Activated T-cell treated with anti-CD3 and anti-CD28 coated beads for 24 hours (primary cell): ENCODE results near the gene NUP214.
"Not testable (repeated sequence)": the region's sequence is repeated elsewhere in the genome, so short reads cannot be mapped to it uniquely, and the experiment has no call there.

Source experiments
- DNase-seq: peaks from one replicate; pipeline ENCODE4 v3.0.0-alpha.2; 2020; ENCODE audit warnings: low read depth

The NUP214 gene

GRCh38 chr9:131116281-131117120, 8.9 kb upstream of the NUP214 start:
- DNase-seq = no peak

- DNase-seq = no peak
Observed at GRCh38 chr9:131117121-131117761, 8.1 kb upstream of the NUP214 start.

GRCh38 chr9:131117762-131118145, 7.6 kb upstream of the NUP214 start:
- DNase-seq = no peak

DNA sequence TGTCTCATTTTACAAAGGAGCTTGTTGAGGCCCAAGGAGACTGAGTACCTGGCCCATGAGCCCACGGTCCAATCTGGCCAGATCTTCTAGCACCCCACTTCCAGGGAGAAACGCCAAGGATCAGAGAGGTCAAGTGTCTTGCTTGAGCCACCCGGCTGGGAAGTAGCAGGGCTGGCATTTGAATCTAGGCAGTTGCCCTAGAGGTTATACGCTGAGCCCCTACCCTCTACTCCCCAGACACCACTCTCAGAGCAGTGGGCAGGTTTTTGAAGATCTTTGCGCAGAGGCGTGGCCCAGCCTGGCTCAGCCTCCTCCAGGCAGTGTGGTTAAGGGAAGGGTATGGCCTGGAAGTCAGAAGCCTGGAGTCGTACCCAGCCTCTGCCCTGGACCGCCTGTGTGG, 5.8 kb upstream of the NUP214 start:
- DNase-seq = no peak

DNA sequence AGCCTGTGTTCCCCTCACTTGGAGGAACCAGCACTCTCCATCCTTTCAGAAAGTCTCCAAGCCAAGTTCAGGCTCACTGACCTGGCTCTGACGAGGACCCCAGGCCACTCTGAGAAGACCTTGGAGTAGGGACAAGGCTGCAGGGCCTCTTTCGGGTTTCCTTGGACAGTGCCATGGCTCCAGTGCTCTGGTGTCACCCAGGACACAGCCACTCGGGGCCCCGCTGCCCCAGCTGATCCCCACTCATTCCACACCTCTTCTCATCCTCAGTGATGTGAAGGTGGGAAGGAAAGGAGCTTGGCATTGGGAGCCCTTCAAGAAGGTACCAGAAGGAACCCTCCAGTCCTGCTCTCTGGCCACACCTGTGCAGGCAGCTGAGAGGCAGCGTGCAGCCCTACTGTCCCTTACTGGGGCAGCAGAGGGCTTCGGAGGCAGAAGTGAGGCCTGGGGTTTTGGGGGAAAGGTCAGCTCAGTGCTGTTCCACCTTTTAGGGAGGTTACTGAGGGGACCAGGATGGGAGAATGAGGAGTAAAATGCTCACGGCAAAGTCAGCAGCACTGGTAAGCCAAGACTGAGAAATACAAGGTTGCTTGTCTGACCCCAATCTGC, 4.7 kb upstream of the NUP214 start:
- DNase-seq = no peak

DNA sequence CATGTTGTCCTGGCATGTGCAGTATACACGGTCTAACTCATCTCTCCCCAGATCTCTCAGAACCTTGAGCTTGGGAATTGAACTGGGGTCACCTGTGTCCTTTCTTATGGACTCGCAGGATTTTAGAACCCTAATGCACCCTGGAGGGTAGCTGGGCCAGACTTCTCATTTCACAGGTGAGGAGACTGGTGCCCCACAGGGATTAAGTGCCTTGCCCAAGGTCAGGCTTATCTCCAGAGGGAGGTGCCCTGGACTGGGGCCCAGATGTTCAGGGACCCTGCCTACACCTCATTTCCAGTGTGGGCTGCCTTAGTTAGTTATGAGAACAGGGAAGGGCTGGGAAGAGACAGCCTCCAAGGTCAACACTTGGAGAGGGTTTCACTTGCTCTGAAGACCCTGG, 4.0 kb upstream of the NUP214 start:
- DNase-seq = no peak

DNA sequence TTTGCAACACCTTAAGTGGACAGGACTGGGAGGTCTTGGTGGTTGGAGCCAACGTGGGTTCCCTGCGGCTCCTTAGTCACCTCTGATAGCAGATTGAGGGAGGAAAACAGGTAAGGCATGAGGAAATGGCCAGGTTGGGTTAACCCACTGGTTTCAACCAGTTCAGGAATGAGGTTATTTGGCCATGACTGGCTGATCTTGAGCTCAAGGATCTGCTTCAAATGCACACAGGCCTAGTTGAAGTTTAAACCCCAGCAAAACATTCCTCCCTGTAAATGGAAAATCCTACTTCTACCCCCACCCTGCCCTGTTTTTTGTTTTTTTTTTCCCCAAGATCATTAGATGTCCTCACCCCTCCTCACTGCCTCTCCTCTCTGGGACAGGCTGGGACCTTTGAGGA, 3.2 kb upstream of the NUP214 start:
- DNase-seq = no peak

GRCh38 chr9:131125038-131125287, 423 bp upstream of the NUP214 start:
- no peak for DNase-seq

DNA sequence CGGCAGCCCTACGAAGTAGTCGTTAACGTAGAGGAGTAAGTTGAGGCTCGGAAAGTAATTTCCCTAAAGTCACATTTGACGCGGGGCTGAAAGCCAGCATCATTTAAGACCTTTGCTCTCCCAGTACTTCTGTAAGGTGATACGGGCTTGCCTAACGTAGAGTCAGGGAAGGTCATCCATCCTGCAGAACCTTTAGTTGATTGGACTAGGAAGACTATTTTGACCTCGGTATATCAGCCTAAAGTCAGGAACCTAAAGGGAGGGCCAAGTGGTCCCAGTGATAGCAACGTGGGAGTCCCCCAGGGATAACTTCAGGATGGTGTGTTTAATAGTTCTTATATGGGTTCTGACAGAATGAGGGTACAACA, 657 bp downstream of the NUP214 start:
- no peak for DNase-seq

GRCh38 chr9:131129183-131129582, 3.8 kb downstream of the NUP214 start:
- no peak for DNase-seq

DNA sequence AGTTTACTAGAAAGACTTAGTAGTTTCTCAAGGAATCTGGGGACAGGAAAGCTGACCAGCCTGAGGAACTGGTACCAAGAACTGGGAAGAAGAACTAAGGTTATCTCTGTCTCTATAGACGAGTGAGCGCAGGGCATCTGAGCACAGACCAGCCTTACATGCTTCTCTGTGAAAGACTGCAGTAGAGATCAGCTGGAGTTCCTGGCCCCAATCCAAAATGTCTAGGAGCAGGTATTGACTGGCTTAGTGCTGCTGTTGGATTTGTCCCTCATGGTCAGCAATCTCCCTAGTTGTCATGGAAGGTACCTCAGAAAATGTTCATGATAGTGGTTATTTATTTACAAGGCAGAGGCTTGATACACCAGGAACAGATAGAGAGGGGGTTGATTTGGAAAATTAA, 13.3 kb downstream of the NUP214 start:
- DNase-seq = no peak

DNA sequence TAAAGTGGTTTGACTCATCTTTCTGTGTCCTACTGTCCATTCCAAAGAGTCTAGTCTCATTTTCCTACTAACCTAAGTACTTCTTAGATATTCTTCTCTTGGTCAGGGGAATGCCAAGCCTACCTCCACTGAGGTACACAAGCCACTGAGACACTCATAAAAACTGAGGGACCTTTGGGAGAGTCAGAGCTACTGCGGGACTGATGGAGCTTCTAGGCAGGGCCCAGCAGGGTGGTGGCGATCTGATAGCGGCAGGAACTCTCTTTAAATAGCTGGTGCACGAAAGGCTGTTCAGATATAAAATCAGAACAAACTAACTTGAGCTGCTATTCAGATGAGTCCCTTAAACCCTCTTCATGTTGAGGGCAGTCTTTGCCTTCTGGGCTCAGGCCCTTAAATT, 14.7 kb downstream of the NUP214 start:
- DNase-seq = no peak

GRCh38 chr9:131140550-131140949, 15.2 kb downstream of the NUP214 start:
- DNase-seq = no peak

DNA sequence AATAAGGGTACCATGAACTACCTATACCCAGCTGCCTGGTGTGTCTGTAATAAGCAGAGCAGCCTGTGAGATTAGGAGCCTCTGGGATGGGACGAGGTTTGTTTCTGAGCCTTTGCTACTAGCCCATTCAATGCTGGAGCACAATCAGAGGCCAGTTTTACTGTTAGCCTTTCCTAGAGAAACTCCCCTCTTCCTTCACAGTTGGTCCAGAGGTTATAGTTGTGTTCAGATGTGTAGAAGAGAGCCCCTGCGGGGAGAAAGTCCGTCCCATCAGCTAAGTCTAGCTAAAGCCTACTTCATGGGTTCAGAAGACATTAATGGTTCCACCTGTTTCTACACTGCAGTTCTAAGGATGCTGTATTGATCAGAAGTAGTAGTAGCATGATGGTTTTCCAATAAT, 16.8 kb downstream of the NUP214 start:
- no peak for DNase-seq

DNA sequence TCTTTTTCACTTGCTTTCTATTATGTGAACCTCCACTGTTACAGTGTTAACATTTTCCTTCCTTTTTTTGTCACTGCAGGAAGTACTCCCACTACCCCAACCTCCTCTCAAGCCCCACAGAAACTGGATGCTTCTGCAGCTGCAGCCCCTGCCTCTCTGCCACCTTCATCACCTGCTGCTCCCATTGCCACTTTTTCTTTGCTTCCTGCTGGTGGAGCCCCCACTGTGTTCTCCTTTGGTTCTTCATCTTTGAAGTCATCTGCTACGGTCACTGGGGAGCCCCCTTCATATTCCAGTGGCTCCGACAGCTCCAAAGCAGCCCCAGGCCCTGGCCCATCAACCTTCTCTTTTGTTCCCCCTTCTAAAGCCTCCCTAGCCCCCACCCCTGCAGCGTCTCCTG, 18.8 kb downstream of the NUP214 start:
- DNase-seq = no peak

- no peak for DNase-seq
Observed at GRCh38 chr9:131145245-131145644, 19.9 kb downstream of the NUP214 start.

DNA sequence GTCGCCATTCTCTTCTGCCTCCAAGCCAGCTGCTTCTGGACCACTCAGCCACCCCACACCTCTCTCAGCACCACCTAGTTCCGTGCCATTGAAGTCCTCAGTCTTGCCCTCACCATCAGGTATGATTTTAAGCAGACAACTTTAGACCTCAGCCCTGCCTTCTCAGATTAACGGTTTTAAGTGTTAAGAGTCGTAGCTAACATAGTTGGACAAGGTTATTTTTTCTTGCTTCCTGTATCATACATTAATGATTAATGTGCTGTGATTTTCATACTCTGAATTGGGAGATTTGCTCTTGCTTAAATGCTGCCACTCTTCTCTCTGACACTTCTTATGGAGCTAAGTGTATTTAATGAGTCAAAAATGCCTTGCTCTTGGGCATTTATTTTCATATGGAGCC, 20.8 kb downstream of the NUP214 start:
- no peak for DNase-seq

- no peak for DNase-seq
Observed at GRCh38 chr9:131148276-131148675, 22.9 kb downstream of the NUP214 start.

DNA sequence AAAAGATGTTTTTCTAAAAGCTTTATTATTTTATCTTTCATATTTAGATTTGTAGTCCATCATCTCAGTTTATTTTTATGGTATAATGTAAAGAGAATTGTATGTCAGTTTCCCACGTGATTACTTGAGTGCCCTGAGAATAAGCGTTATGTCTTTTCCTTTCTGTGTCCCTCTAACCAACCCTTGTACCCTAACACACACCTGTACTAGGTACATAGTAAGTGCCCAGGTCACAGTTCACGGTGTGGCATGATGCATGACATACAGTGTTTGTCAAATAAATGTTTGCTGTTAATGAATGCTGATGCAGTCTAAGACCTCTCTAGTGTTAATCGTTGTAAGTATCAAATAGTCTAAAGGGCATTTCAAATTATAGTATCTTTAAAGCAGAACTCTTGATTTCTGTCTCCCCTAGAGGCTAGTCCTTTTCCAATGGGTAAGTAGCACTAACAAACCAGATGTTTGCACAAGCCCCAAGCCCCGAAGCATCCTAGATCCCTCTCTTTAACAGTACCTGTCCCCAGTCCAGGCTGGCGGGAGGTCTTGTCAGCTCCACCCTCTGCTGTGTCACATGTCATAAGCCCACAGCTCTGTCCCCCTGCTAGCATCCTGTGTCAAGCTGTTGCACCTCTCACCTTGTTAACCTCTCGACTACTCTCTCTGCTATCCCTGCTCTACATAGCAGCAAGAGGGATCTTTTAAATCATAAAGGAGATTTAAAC, 23.7 kb downstream of the NUP214 start:
- no peak for DNase-seq

DNA sequence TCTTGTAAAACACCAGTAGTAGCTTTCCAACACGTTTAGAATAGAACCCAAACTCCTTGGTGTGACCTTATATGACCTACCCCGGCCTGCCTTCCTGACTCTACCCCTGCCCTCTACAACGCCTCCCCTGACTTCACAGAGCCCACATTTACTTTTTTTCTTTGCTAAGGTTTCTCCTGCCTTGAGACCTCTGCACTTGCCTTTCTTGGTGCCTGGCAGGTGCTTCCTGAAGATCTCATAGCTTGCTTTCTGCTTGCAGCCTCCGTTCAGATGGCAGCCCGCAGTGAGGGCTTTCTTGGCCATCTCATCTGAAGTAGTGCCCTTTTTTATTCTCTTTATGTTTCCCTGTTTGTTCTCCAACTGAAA, 24.3 kb downstream of the NUP214 start:
- no peak for DNase-seq

- DNase-seq = no peak
Observed at GRCh38 chr9:131153595-131153994, 28.2 kb downstream of the NUP214 start.

GRCh38 chr9:131158673-131159072, 33.3 kb downstream of the NUP214 start:
- not testable (repeated sequence) for DNase-seq

DNA sequence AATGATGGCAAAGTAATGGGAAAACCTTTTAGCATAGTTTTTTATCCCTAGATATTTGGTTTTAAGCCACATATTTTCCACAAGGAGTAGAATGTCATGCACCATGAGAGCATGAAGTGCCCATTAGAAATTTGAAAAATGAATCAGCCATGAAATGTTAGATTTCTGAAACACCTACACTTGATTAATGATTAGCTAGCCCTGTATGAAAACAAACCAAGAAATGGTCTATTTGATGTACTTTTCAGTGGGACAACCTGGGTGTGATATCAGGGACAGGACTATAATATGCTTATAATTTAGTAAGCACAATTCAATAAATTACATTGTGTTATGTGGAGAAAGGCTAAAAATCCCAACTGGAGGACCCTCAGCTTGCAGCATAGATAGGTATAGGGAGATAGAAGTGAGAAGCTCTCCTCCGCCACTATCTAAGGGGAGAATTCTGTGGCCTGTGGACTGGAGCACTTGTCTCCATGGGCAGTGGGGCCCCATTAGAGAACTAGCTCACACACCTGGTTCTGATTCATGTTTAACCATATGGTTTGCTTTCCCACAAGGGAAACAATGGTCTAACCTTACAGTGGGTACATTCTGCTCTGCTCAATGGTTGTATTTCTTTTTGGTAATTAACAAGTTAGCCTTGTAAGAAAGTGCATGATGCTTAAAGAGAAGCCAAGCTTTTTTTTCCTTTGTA, 35.2 kb downstream of the NUP214 start:
- no peak for DNase-seq
